Measurements from ENCODE around the gene GPRC5D.
A peak's percentile ranks its signal among the peaks of the same experiment; 100 is the strongest.

Gene GPRC5D

DNA sequence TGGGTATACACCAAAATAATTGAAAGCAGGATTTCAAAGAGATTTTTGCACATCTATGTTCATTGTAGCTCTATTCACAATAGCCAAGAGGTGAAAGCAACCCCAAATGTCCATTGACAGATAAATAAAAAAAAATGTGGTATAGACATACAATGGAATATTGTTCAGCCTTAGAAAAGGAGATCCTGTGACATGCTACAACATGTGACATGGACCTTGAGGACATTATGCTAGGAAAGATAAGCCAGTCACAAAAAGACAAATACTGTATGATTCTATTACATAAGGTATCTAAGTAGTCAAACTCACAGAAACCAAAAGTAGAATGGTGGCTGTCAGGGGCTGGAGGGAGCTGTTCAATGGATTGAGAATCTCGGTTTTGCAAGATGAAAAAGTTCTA lies 12.1 kb downstream of the GPRC5D start:
- Mint-ChIP-seq H3K9me3 (no peaks in the 10 kb centered on the region), H3K4me3 (no peak overlapping the region), H3K27me3 (ENCODE audit: low read depth) (peaks cover 8% of the 10 kb centered on the region), H3K27ac (no peak overlapping the region), H3K36me3 (ENCODE audit: low read depth) (no peaks in the 10 kb centered on the region), H3K4me1 (ENCODE audit: low read depth) (no peaks in the 10 kb centered on the region)
- no peak for DNase-seq (ENCODE audit: low spot score)

DNA sequence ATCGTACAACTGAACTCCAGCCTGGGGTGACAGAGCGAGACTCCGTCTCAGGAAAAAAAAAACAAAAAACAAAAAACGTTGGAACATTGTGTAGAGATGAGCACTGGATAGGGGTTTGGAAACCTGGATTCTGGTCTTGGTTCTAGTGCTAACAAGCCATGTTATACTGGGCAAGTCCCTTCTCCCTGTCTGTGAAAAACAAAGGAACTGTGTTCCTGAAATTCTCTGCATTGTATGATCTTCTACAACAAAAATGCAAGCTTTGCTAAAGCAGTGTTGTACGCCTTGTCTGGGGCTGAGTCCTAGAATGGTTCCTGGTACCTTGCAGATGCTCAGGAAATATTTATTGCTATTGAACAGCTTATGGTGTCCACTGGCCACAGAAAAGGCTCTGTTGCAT lies 13.4 kb downstream of the GPRC5D start:
- no peaks in the 10 kb centered on the region for H3K9me3 Mint-ChIP-seq
- no peaks in the 10 kb centered on the region for H3K36me3 Mint-ChIP-seq (ENCODE audit: low read depth)

DNA sequence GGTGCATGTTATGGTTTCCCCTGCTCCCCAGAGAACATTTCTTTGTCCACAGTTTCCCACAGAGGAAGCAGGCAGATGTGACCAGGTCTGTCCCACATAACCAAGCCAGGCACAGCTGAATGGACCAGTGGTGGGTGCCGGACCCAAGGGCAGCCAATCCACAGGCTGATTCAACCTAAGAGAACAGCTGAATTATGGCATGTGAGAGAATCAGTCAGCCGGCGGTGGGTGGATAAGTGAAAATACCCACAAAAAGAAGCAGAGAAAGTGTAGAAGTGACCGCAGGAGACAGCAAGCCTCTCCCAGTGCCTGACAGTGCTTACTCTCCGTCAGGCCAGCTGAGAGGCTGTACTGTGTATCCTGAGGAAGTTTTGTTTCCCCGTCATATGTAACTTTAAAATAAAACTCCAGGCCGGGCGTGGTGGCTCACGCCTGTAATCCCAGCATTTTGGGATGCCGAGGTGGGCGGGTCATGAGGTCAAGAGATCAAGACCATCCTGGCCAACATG lies 14.9 kb downstream of the GPRC5D start:
- no peak overlapping the region for H3K4me3 Mint-ChIP-seq
- DNase-seq (ENCODE audit: low spot score): no peak
- no peaks in the 10 kb centered on the region for H3K4me1 Mint-ChIP-seq (ENCODE audit: low read depth)
- no peak overlapping the region for H3K27ac Mint-ChIP-seq
- H3K9me3 Mint-ChIP-seq: no peaks in the 10 kb centered on the region
- no peaks in the 10 kb centered on the region for H3K36me3 Mint-ChIP-seq (ENCODE audit: low read depth)
- H3K27me3 Mint-ChIP-seq (ENCODE audit: low read depth): peaks cover 4% of the 10 kb centered on the region

More for the DNA sequence above, 13.4 kb downstream of the GPRC5D start:
- H3K27ac Mint-ChIP-seq: no peak overlapping the region
- peaks cover 4% of the 10 kb centered on the region for H3K27me3 Mint-ChIP-seq (ENCODE audit: low read depth)
- DNase-seq (ENCODE audit: low spot score): no peak
- no peaks in the 10 kb centered on the region for H3K4me1 Mint-ChIP-seq (ENCODE audit: low read depth)
- no peak overlapping the region for H3K4me3 Mint-ChIP-seq

DNA sequence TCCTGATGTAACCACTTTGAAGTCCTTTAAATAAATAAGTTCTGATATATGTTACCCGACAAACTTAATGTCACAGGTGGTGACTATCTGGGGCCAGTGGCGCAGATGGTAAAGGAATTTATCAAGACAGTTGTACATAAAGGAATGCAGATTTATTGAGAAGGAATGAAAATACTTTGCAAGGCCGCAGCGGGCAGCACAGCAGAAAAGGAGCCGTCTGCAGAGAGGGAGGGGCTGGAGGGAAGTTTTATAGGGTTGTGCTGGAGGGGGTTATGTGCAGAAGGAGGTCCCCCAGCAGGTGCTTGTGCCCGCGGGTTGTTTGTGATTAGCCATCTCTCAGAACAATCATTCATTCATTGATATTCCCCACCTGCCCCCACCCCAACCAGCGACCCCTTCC lies 17.4 kb downstream of the GPRC5D start:
- Mint-ChIP-seq H3K4me1 (ENCODE audit: low read depth) (no peaks in the 10 kb centered on the region), H3K27me3 (ENCODE audit: low read depth) (peaks cover 2% of the 10 kb centered on the region), H3K27ac (no peak overlapping the region), H3K4me3 (no peak overlapping the region), H3K9me3 (no peaks in the 10 kb centered on the region), H3K36me3 (ENCODE audit: low read depth) (no peaks in the 10 kb centered on the region)
- no peak for DNase-seq (ENCODE audit: low spot score)

DNA sequence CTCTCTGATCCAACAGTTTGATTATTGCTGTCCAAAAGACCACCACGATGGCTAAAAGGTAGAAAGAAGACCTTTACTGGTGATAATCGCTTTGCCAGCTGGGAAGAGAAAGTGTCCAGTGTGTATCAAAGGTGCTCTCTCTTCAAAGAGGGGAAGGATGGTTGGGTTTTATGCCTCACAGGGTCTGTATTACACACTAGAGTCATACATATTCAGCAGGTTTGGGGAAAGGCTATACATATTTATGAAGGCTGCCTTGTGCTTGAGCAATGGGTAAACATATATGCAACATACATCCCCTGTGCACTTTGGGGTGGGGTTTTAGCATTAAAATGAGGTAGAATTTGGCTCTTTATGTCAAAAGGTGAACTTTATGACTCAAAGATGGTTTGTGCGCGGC lies 18.2 kb downstream of the GPRC5D start:
- Mint-ChIP-seq H3K27me3 (ENCODE audit: low read depth) (peaks cover 2% of the 10 kb centered on the region), H3K9me3 (no peaks in the 10 kb centered on the region), H3K4me1 (ENCODE audit: low read depth) (no peaks in the 10 kb centered on the region), H3K27ac (no peak overlapping the region), H3K4me3 (no peak overlapping the region), H3K36me3 (ENCODE audit: low read depth) (no peaks in the 10 kb centered on the region)
- no peak for DNase-seq (ENCODE audit: low spot score)

DNA sequence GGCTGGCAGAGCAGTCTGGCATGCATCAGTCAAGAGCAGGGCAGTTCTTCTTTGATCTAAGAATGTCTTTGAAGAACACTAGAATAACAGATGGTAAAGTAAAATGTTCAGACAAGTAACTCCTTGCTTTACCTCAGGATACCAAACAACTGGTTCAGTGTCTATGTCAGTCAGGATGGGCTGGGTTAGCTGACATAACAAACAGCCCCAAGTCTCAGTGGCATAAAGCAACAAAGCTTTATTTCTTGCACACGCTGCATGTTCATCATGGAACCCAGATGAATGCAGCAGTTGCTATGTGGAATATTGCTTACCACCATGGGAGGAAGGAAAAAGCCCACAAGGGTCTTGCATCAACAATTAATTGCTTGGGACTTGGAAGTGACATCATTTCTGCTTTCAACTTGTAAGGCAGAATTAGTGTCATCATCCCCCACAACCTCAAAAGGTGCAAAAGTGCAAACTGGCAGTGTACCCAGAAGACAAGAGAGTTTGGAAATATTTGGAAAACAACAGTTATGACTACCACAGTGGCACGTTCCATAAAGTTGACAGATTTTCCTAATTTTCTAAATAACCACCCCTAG lies 21.2 kb downstream of the GPRC5D start:
- DNase-seq (ENCODE audit: low spot score): no peak
- H3K9me3 Mint-ChIP-seq: no peaks in the 10 kb centered on the region
- no peaks in the 10 kb centered on the region for H3K27me3 Mint-ChIP-seq (ENCODE audit: low read depth)
- no peaks in the 10 kb centered on the region for H3K4me1 Mint-ChIP-seq (ENCODE audit: low read depth)
- no peak overlapping the region for H3K4me3 Mint-ChIP-seq
- no peak overlapping the region for H3K27ac Mint-ChIP-seq
- no peaks in the 10 kb centered on the region for H3K36me3 Mint-ChIP-seq (ENCODE audit: low read depth)

DNA sequence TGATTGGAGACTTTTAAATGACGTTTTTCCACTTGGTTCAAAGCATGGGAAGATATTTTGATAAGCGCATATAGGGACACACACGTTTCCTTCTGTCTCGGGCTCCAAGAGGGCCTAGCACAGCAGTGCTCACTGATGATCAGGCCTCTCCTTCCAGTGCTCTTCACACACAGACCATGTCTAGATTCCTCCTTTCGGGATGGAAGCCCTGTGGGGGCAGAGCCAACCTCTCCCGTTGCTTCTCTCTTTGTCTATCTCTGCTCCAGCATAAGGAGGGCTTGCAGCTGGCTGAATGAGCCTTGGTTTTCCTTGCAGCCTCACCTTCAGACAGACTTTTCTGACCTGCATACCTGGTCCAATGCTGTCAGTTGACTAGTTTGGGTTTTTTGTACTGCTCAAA lies 22.3 kb downstream of the GPRC5D start:
- no peaks in the 10 kb centered on the region for H3K4me1 Mint-ChIP-seq (ENCODE audit: low read depth)
- no peaks in the 10 kb centered on the region for H3K27me3 Mint-ChIP-seq (ENCODE audit: low read depth)
- no peak for DNase-seq (ENCODE audit: low spot score)
- no peak overlapping the region for H3K4me3 Mint-ChIP-seq
- H3K36me3 Mint-ChIP-seq (ENCODE audit: low read depth): no peaks in the 10 kb centered on the region
- no peaks in the 10 kb centered on the region for H3K9me3 Mint-ChIP-seq
- no peak overlapping the region for H3K27ac Mint-ChIP-seq

DNA sequence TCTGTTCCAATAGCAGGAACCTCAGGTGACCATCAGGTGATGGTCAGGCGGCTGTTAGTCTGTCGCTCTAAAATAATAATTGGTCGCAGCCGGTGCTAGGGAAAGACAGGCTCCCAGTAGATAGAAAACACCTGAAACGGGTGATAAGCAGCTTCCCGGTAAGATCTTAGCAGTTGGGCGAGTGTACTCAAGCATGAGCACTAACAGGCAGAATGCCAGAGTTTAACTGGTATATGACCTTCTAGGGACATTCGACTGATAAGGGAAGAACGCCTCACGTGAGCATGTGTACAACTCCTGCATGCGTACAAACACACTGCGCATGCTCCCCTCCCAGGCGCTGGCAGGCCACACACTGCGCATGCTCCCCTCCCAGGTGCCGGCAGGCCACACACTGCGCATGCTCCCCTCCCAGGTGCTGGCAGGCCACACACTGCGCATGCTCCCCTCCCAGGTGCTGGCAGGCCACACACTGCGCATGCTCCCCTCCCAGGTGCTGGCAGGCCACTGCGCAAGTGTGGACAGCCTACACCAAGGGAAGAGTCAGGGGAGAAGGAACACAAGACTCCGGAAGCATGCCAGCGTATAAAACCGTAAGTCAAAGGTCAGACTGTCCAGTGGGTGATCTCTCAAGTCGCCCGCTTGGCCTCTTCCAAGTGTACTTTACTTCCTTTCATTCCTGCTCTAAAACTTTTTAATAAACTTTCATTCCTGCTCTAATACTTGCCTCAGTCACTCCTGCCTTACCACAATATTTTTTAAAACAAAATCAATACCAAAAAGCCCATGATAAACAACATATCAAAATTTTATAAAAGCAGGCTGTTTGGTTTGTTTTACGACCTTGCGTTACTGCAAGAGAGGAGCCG lies 24.5 kb downstream of the GPRC5D start:
- H3K36me3 Mint-ChIP-seq (ENCODE audit: low read depth): no peaks in the 10 kb centered on the region
- peak; percentile 16 for DNase-seq (ENCODE audit: low spot score)
- no peak overlapping the region for H3K27ac Mint-ChIP-seq

DNA sequence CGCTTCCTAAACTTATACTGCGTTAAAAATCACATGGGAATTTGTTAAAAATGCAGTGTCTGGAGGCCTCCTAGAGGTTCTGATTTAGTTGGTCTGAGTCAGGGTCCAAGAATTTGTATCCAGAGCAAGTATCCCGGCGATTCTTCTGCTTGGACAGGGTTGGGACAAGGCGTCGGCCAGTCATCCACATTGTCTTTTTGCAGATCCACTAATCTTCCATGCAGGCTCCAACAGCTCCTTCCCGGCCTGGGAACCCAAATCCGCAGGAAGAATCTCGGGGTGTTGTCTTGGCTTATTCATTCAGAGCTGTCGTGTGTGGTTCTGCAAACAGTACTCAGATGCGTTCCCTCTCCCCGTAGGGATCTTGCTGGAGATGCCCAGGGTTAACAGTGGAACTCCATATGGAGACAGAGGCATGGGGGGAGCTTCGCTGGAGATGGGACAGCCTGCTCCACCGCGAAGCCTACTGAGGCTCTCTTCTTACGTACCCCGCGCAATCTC lies 25.3 kb downstream of the GPRC5D start:
- Mint-ChIP-seq H3K9me3 (no peaks in the 10 kb centered on the region), H3K4me1 (ENCODE audit: low read depth) (no peaks in the 10 kb centered on the region), H3K36me3 (ENCODE audit: low read depth) (no peaks in the 10 kb centered on the region), H3K27ac (no peak overlapping the region), H3K4me3 (no peak overlapping the region), H3K27me3 (ENCODE audit: low read depth) (no peaks in the 10 kb centered on the region)
- DNase-seq (ENCODE audit: low spot score): no peak

More for the DNA sequence above, 24.5 kb downstream of the GPRC5D start:
- H3K4me1 Mint-ChIP-seq (ENCODE audit: low read depth): no peaks in the 10 kb centered on the region
- H3K27me3 Mint-ChIP-seq (ENCODE audit: low read depth): no peaks in the 10 kb centered on the region
- peak overlapping the region; percentile 26 for H3K4me3 Mint-ChIP-seq
- H3K9me3 Mint-ChIP-seq: no peaks in the 10 kb centered on the region

DNA sequence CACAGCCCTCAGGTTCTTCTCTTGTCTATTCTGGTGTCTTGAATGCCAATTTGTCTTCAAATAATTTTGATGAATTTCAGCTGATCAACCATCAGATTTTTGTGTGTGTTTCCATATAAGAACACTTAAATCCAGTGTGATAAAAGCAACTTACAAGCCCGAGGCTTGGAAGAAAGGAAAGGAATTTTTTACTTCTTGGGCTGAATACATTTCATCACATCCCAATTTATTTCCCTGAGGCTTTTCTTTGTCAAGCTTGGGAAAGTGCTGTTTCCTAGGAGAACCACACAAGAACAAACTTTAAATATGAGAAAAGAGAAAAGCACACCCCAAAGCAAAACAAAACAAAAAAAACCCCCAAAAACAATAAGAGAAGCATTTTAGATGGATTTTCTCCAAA lies 26.6 kb downstream of the GPRC5D start:
- Mint-ChIP-seq H3K36me3 (ENCODE audit: low read depth) (no peaks in the 10 kb centered on the region), H3K9me3 (no peaks in the 10 kb centered on the region), H3K4me3 (no peak overlapping the region), H3K27ac (no peak overlapping the region), H3K27me3 (ENCODE audit: low read depth) (no peaks in the 10 kb centered on the region), H3K4me1 (ENCODE audit: low read depth) (no peaks in the 10 kb centered on the region)
- no peak for DNase-seq (ENCODE audit: low spot score)

DNA sequence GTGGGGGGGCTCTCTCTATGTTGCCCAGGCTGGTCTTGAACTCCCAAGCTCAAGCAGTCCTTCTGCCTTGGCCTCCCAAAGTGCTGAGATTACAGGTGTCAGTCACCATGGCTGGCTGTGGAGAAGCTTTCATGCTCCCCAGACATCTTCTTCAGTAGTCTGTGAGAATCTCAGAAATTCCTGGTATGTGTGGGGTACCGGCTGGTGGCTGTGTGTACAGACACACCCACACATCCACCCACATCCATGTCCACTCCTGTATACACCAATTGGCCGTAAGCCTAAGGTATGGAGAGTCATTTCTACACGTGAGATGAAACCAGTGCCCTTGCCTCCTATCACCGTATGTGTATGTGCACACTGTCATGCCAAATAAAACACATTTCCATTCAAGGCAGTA lies 27.8 kb downstream of the GPRC5D start:
- Mint-ChIP-seq H3K4me3 (no peak overlapping the region), H3K36me3 (ENCODE audit: low read depth) (no peaks in the 10 kb centered on the region), H3K27ac (no peak overlapping the region), H3K27me3 (ENCODE audit: low read depth) (no peaks in the 10 kb centered on the region), H3K9me3 (no peaks in the 10 kb centered on the region), H3K4me1 (ENCODE audit: low read depth) (no peaks in the 10 kb centered on the region)
- no peak for DNase-seq (ENCODE audit: low spot score)

DNA sequence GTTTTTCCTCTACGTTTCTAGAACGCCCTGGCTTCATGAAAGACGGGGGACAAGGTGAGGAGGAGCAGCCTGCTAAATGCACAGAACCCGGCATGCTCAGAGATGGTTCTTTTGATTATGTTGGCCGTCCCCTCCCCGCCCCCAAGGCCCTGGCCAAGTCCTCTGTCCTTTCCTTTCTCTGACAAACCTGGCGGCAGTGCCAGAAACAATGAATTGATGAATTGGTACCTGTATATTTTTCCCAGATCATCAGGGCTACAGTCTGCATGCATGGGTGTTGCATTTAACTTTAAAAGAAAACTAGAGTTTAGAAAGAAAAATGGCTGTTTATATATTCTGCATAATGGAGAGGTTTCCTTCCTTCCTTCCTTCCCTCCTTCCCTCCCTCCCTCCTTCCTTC lies 29.0 kb downstream of the GPRC5D start:
- H3K9me3 Mint-ChIP-seq: no peaks in the 10 kb centered on the region
- DNase-seq (ENCODE audit: low spot score): no peak
- no peaks in the 10 kb centered on the region for H3K27me3 Mint-ChIP-seq (ENCODE audit: low read depth)
- H3K4me1 Mint-ChIP-seq (ENCODE audit: low read depth): no peaks in the 10 kb centered on the region
- no peaks in the 10 kb centered on the region for H3K36me3 Mint-ChIP-seq (ENCODE audit: low read depth)
- no peak overlapping the region for H3K27ac Mint-ChIP-seq
- no peak overlapping the region for H3K4me3 Mint-ChIP-seq

DNA sequence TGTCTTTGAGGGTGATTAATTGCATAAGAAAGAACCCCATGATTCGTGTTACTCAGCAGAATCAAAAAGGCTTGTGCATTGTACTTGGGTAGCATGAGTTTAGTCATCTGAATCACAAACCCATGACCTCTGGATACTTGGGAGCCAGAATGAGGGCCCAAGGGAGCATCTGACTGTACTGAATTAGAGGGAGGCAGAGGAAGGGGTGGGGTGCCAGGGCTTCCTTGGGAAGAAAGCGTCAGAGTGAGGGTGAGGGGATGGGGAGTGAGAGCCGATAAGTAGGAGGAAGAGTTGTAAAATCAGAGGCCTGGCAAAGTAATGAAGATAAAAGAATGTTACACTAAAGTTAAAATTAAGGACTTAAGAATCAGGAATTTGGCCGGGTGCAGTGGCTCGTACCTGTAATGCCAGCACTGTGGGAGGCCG lies 29.8 kb downstream of the GPRC5D start:
- Mint-ChIP-seq H3K27me3 (ENCODE audit: low read depth) (peaks cover 3% of the 10 kb centered on the region), H3K36me3 (ENCODE audit: low read depth) (no peaks in the 10 kb centered on the region), H3K4me1 (ENCODE audit: low read depth) (no peaks in the 10 kb centered on the region), H3K27ac (no peak overlapping the region), H3K9me3 (no peaks in the 10 kb centered on the region), H3K4me3 (no peak overlapping the region)
- no peak for DNase-seq (ENCODE audit: low spot score)

DNA sequence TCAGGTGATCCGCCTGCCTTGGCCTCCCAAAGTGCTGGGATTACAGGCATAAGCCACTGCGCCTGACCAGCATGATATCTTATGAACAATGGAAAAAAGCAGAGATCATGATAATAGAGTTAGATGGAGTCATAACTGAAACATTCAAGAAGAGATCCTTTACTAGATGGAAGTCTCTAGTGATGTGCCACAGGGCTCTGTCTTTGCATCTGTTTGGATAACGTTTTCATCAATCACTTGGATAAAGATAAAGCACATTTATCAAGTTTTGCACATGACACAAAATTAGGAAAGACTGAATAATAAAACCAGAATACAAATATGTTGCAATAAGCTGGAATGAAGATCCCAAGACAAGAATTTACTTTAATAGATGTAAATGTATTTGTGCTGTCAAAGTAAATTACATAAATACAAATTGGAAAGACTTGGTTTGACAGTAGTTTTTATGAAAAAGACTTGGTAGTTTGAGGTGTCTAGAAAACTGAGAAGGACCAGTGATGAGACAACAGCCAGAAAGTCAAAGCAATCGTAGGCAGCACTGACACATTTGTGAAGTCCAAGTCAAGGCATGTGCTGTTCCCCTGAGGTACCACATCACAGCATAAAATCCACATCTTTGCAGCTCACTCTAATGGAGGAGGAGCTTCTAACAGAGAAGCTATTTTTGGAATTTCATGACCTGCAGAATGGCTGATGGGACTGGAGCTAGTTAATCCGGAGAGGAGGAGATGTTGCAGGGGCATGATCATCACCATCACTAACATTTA lies 32.1 kb downstream of the GPRC5D start:
- no peaks in the 10 kb centered on the region for H3K9me3 Mint-ChIP-seq
- H3K4me3 Mint-ChIP-seq: no peak overlapping the region
- H3K27ac Mint-ChIP-seq: no peak overlapping the region
- peaks cover 7% of the 10 kb centered on the region for H3K4me1 Mint-ChIP-seq (ENCODE audit: low read depth)
- DNase-seq (ENCODE audit: low spot score): no peak
- H3K36me3 Mint-ChIP-seq (ENCODE audit: low read depth): no peaks in the 10 kb centered on the region
- H3K27me3 Mint-ChIP-seq (ENCODE audit: low read depth): peaks cover 13% of the 10 kb centered on the region
